Liver (tissue), 9 donors: Measurements from ENCODE around the gene OR1F1. TPM values are rescaled to one million over a fixed set of nuclear protein-coding genes. Genes with fewer than 3 reads are reported as not detected.

ENCODE experiments used
- DNase-seq: peaks from one replicate; pipeline ENCODE4 v3.0.0-alpha.2; 2017; ENCODE audit warnings: low spot score
- H3K27ac ChIP-seq, 2 donors: one replicate each; pipeline ENCODE4 v1.7.0; 2013; ENCODE audit warnings: inconsistent platforms in 2 of 2, low read length in 2 of 2, control low read depth in 1 of 2, low read depth in 1 of 2, mild to moderate bottlenecking in 1 of 2
- H3K27me3 ChIP-seq, 4 donors: one replicate each; pipeline versions ENCODE4 v1.6.1 to v1.7.0; 2013; ENCODE audit warnings: low read length in 3 of 4, inconsistent platforms in 1 of 4, mild to moderate bottlenecking in 1 of 4, moderate library complexity in 1 of 4; ENCODE audit not compliant: control insufficient read depth in 4 of 4, insufficient read depth in 4 of 4
- H3K36me3 ChIP-seq, 4 donors: one replicate each; pipeline versions ENCODE4 v1.6.1 to v1.7.0; 2013; ENCODE audit warnings: low read length in 3 of 4, mild to moderate bottlenecking in 3 of 4, low read depth in 1 of 4, moderate library complexity in 1 of 4; ENCODE audit not compliant: control insufficient read depth in 4 of 4, insufficient read depth in 3 of 4
- H3K4me1 ChIP-seq, 4 donors: one replicate each; pipeline versions ENCODE4 v1.6.1 to v1.7.0; 2013; ENCODE audit warnings: low read length in 3 of 4, mild to moderate bottlenecking in 3 of 4, moderate library complexity in 1 of 4; ENCODE audit not compliant: control insufficient read depth in 4 of 4, insufficient read depth in 4 of 4
- H3K4me3 ChIP-seq, 3 donors: one replicate each; pipeline versions ENCODE4 v1.6.1 to v1.7.0; 2013; ENCODE audit warnings: low read length in 3 of 3, control low read depth in 1 of 3, low read depth in 1 of 3, mild to moderate bottlenecking in 1 of 3
- H3K9ac ChIP-seq, 2 donors: one replicate each; pipeline ENCODE4 v1.7.0; 2013; ENCODE audit warnings: low read length in 2 of 2, mild to moderate bottlenecking in 2 of 2, moderate library complexity in 2 of 2, control low read depth in 1 of 2, low read depth in 1 of 2
- H3K9me3 ChIP-seq, 4 donors: one replicate each; pipeline versions ENCODE4 v1.6.1 to v1.7.0; 2013; ENCODE audit warnings: low read length in 3 of 4; ENCODE audit not compliant: control insufficient read depth in 4 of 4
- ATF3 ChIP-seq: IDR thresholded peaks from 2 replicates; pipeline ENCODE4 v1.6.1; 2016; ENCODE audit warnings: antibody characterized with exemption
- EGR1 ChIP-seq, 2 donors: IDR thresholded peaks; 2 replicates each; pipeline ENCODE4 v1.6.1; 2016 to 2018; ENCODE audit warnings: antibody characterized with exemption in 2 of 2, low read depth in 2 of 2
- FOXA1 ChIP-seq: IDR thresholded peaks from 2 replicates; pipeline ENCODE4 v1.6.1; 2016; ENCODE audit warnings: antibody characterized with exemption
- FOXA2 ChIP-seq: IDR thresholded peaks from 2 replicates; pipeline ENCODE4 v1.6.1; 2016; ENCODE audit warnings: antibody characterized with exemption
- GABPA ChIP-seq, 2 donors: IDR thresholded peaks in 1 of 2; conservative IDR thresholded peaks in 1 of 2; 2 replicates each; pipeline ENCODE4 v1.6.1; 2016; ENCODE audit warnings: antibody characterized with exemption in 2 of 2, mild to moderate bottlenecking in 1 of 2, moderate library complexity in 1 of 2
- HNF4A ChIP-seq, 2 donors: conservative IDR thresholded peaks; 2 replicates each; pipeline ENCODE4 v1.6.1; 2016; ENCODE audit warnings: antibody characterized with exemption in 2 of 2, mild to moderate bottlenecking in 2 of 2
- HNF4G ChIP-seq: IDR thresholded peaks from 2 replicates; pipeline ENCODE4 v1.6.1; 2016; ENCODE audit warnings: antibody characterized with exemption
- JUND ChIP-seq, 2 donors: IDR thresholded peaks; 2 replicates each; pipeline ENCODE4 v1.6.1; 2016; ENCODE audit warnings: antibody characterized with exemption in 2 of 2
- MAX ChIP-seq: IDR thresholded peaks from 2 replicates; pipeline ENCODE4 v1.6.1; 2016; ENCODE audit warnings: antibody characterized with exemption
- NR2F2 ChIP-seq: IDR thresholded peaks from 2 replicates; pipeline ENCODE4 v1.6.1; 2016; ENCODE audit warnings: antibody characterized with exemption
- RAD21 ChIP-seq, 2 donors: IDR thresholded peaks; 2 replicates each; pipeline ENCODE4 v1.6.1; 2016; ENCODE audit warnings: antibody characterized with exemption in 2 of 2, mild to moderate bottlenecking in 2 of 2
- REST ChIP-seq: IDR thresholded peaks from 2 replicates; pipeline ENCODE4 v1.6.1; 2016; ENCODE audit warnings: antibody characterized with exemption, mild to moderate bottlenecking
- RXRA ChIP-seq, 2 donors: IDR thresholded peaks; 2 replicates each; pipeline ENCODE4 v1.6.1; 2017 to 2018; ENCODE audit warnings: antibody characterized with exemption in 2 of 2, mild to moderate bottlenecking in 1 of 2
- SP1 ChIP-seq: IDR thresholded peaks from 2 replicates; pipeline ENCODE4 v1.6.1; 2018; ENCODE audit warnings: antibody characterized with exemption, mild to moderate bottlenecking
- TAF1 ChIP-seq: conservative IDR thresholded peaks from 2 replicates; pipeline ENCODE4 v1.6.1; 2016; ENCODE audit warnings: antibody characterized with exemption, mild to moderate bottlenecking
- YY1 ChIP-seq: IDR thresholded peaks from 2 replicates; pipeline ENCODE4 v1.6.1; 2016; ENCODE audit warnings: antibody characterized with exemption, mild to moderate bottlenecking
- ZBTB33 ChIP-seq: IDR thresholded peaks from 2 replicates; pipeline ENCODE4 v1.6.1; 2016; ENCODE audit warnings: antibody characterized with exemption
- WGBS: extraction: QIAGEN DNeasy Blood & Tissue Kit; methylation state at CpG from one replicate; pipeline ENCODE4 v1.1.7; 2013; 5-methylcytosine and 5-hydroxymethylcytosine counted together
- polyA plus RNA-seq, 2 donors: library from polyadenylated mRNA; stranded (reverse) in 1 of 2; unstranded in 1 of 2; fragments of 200-250 nt in 1 of 2; fragments of >200 nt in 1 of 2; fragmentation: Nextera tagmentation in 1 of 2; extraction: Ambion mirVana in 1 of 2; gene quantifications; one replicate each; pipeline versions ENCODE4 v1.2.1 to v1.2.3, GENCODE V29; 2013 to 2015
- total RNA-seq, 2 donors: library from RNA; depleted of rRNA; stranded (reverse); fragments of >200 nt; gene quantifications; one replicate each; pipeline ENCODE4 v1.2.3, GENCODE V29; 2014
- TF ChIP-seq, protein P1 (sequence below): fragments of 150-350 bp; IDR thresholded peaks from 2 replicates; pipeline ENCODE4 v1.5.1; 2017; ENCODE audit warnings: improper control_type of control experiment, low read depth, low read length; ENCODE audit not compliant: missing input control
- donor health status: healthy.
- donor health status: healthy.
- donor health status: healthy.
- donor health status: healthy.
- donor health status: healthy.

Gene OR1F1
- total and polyA plus RNA-seq, 4 donors: not detected

DNA sequence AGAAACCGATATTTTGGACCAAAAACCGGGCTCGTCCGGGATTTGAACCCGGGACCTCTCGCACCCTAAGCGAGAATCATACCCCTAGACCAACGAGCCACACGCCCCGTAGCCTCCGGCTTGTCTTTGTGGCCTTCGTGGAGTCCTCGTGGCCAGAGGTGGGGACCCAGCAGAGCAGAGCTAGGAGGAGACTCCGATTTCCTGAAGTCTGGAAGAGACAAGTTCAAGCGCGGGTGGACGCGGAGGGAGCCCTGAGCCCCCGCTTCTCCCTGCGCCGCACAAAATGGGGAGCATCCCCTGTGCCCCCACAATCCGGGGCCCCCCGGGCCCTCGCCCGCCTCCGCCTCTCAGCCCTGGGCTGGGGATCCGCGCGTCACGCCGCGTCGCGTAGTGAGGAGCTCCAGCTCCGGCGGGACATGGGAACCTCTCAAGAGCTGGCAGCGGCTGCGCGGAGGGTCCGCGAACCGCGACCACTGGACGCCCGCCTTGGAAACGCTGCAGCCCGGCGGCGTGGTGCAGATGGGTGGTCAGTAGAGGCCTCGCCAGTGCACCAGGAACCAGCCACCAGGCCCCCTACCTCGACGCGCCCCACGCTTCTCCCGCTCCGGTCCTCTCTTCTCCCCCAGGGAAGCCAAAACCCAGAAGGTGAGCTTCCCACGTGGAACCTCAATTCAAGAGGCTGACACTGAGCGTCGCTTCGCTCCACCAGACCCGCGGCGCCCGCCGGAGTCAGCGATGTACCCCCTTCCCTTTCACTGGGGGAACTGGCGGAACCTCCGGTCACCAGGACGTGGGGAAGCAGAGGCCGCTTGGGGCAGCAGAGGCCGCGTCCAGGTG, 5.2 kb upstream of the OR1F1 start:
- WGBS: 5% methylated on average over 72 of the region's 72 CpGs
- Histone ChIP-seq H3K4me3 (peak overlapping the region in 1 of 3 donors; percentile 17), H3K27ac (no peak overlapping the region), H3K4me1 (peaks cover 4 to 8% (median 6%) of the 10 kb centered on the region in 4 donors), H3K9me3 (peaks cover 2 to 6% (median 4%) of the 10 kb centered on the region in 4 donors), H3K27me3 (peaks cover 2 to 18% (median 12%) of the 10 kb centered on the region in 4 donors), H3K9ac (no peak overlapping the region), H3K36me3 (no peaks in the 10 kb centered on the region)
- TF ChIP-seq RXRA (IDR thresholded peaks at IDR 0.05): no peak
- no peak for TF ChIP-seq RAD21 (IDR thresholded peaks at IDR 0.05)
- no peak for TF ChIP-seq HNF4A (conservative IDR thresholded peaks at IDR 0.05)
- TF ChIP-seq EGR1 (IDR thresholded peaks at IDR 0.05; ENCODE audit: low read depth in 2 of 2): no peak
- TF ChIP-seq REST: no peak
- no peak for TF ChIP-seq GABPA (IDR thresholded peaks at IDR 0.05 in 1 of 2, conservative IDR thresholded peaks at IDR 0.05 in 1 of 2)
- no peak for TF ChIP-seq YY1
- no peak for TF ChIP-seq SP1
- no peak for TF ChIP-seq ATF3
- no peak for TF ChIP-seq FOXA1
- TF ChIP-seq, protein P1, sequence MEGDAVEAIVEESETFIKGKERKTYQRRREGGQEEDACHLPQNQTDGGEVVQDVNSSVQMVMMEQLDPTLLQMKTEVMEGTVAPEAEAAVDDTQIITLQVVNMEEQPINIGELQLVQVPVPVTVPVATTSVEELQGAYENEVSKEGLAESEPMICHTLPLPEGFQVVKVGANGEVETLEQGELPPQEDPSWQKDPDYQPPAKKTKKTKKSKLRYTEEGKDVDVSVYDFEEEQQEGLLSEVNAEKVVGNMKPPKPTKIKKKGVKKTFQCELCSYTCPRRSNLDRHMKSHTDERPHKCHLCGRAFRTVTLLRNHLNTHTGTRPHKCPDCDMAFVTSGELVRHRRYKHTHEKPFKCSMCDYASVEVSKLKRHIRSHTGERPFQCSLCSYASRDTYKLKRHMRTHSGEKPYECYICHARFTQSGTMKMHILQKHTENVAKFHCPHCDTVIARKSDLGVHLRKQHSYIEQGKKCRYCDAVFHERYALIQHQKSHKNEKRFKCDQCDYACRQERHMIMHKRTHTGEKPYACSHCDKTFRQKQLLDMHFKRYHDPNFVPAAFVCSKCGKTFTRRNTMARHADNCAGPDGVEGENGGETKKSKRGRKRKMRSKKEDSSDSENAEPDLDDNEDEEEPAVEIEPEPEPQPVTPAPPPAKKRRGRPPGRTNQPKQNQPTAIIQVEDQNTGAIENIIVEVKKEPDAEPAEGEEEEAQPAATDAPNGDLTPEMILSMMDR: no peak
- TF ChIP-seq HNF4G: no peak
- TF ChIP-seq FOXA2: no peak
- no peak for TF ChIP-seq MAX
- no peak for TF ChIP-seq JUND (IDR thresholded peaks at IDR 0.05)
- no peak for TF ChIP-seq TAF1
- TF ChIP-seq NR2F2: no peak
- no peak for TF ChIP-seq ZBTB33
- DNase-seq: no peak
